ENCODE measurements around the gene NTRK2. TPM values are rescaled to one million over a fixed set of nuclear protein-coding genes. Genes with fewer than 3 reads are reported as not detected.

The NTRK2 gene
- total and polyA plus RNA-seq, 10 of the 15 experiments (the other 5 are each of a cell fraction or from before 2014, with no cell fraction given), result 0.42 to 4.6 (median 0.65) TPM

- CTCF ChIA-PET, result interaction anchor here (0.7 to 2.2 kb wide), 5 partner anchors 12 to 426 kb away, joined by 3 to 4 read pairs (median 3); no protein-coding TSS in a partner anchor
- in situ Hi-C loops (cut with MboI), result no loop called here
- no TSS peak for BruUV-seq (replicated peaks)
- DNase-seq (ENCODE audit: low read depth, low spot score) (peak; percentile 24), FAIRE-seq (peak; percentile 74), ATAC-seq (peak; percentile 74)
- intact Hi-C loops (cut with micrococcal nuclease; ENCODE audit: unreplicated experiment), result no loop called here
- Histone ChIP-seq H3K79me2 (ENCODE audit: control insufficient read depth, insufficient read depth, low read length) (no peaks in the 10 kb centered on the region), H3K4me1 (ENCODE audit: control insufficient read depth, insufficient read depth, low read length) (peaks cover 27% of the 10 kb centered on the region), H3K4me3 (no peak overlapping the region), H3K36me3 (ENCODE audit: control insufficient read depth in 2 of 2, insufficient read depth in 2 of 2, low read length in 1 of 2) (no peaks in the 10 kb centered on the region), H3K27me3 (replicated peaks in 1 of 2; ENCODE audit: control insufficient read depth in 2 of 2, insufficient read depth in 2 of 2, low read length in 1 of 2) (no peaks in the 10 kb centered on the region), H3K4me2 (ENCODE audit: control insufficient read depth, insufficient read depth) (peak overlapping the region; percentile 38; the same call in 1 of the 2 replicates), H4K20me1 (ENCODE audit: control insufficient read depth, insufficient read depth) (no peaks in the 10 kb centered on the region), H3K27ac (ENCODE audit: control insufficient read depth, insufficient read depth) (no peak overlapping the region), H3K9ac (ENCODE audit: control insufficient read depth, insufficient read depth, low read length) (no peak overlapping the region), H3K9me3 (replicated peaks; ENCODE audit: control insufficient read depth, insufficient read depth, low read length) (no peaks in the 10 kb centered on the region), H2AFZ (ENCODE audit: control insufficient read depth, low read depth, low read length) (no peak overlapping the region)
- 34% methylated on average over 8 of the region's 8 CpGs for WGBS (ENCODE audit: insufficient coverage, insufficient replicate concordance, low lambda C conversion rate, missing lambda C conversion rate)
- SMC1A ChIA-PET (ENCODE audit: uncharacterized antibody, unreplicated experiment), result interaction anchor here (0.7 to 1.8 kb wide), 4 partner anchors 17 to 128 kb away, joined by 3 to 4 read pairs (median 4); no protein-coding TSS in a partner anchor
- POLR2A ChIA-PET, result no interaction called here
- peak; percentile 69; the same call in 1 of the 2 replicates for TF ChIP-seq PKNOX1 (IDR thresholded peaks at IDR 0.05)
- peak; percentile 49 for TF ChIP-seq PBX3 (IDR thresholded peaks at IDR 0.05; ENCODE audit: insufficient replicate concordance, low read depth, low read length)
- no peak for TF ChIP-seq ZNF384 (IDR thresholded peaks at IDR 0.05; ENCODE audit: borderline replicate concordance, low read depth, low read length)
- RAD21 ChIA-PET (ENCODE audit: unreplicated experiment), result interaction anchor here (1.0 kb wide), 1 partner anchor 128 kb away, joined by 3 read pairs; no protein-coding TSS in a partner anchor
Observed at GRCh38 chr9:84823421-84824271, 154.1 kb downstream of the NTRK2 start.
